ENCODE data around the gene CRYBG3.

CRYBG3 gene

DNA sequence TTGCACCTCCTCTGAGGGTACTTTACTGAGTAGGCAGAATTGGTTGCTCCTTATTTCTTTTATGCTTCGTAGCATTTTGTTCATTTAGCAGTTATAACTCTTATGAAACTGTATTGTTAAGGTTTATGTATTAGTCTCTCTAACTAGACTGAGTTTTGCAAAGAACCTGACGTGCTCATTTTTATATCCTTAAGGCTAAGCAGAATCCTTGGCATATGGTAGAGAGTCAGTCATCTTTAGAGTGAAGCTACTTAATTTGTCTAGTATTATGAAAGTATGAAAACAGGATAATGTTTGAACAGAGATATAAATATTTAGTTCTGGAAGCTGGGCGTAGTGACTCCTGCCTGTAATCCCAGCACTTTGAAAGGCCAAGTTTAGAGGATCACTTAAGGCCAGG is 20.1 kb downstream of the CRYBG3 start:
- Histone ChIP-seq H3K4me3 (ENCODE audit: low read depth in 1 of 2, low read length in 2 of 2) (no peak overlapping the region), H3K4me1 (ENCODE audit: insufficient read depth, low read length) (no peaks in the 10 kb centered on the region), H2AFZ (ENCODE audit: low read depth, low read length) (no peak overlapping the region), H3K27me3 (ENCODE audit: insufficient read depth, low read length, poor library complexity) (no peaks in the 10 kb centered on the region), H3K4me2 (ENCODE audit: insufficient read depth, low read length) (no peak overlapping the region), H3K9me3 (ENCODE audit: insufficient read depth, low read length, severe bottlenecking) (no peaks in the 10 kb centered on the region), H3K36me3 (ENCODE audit: insufficient read depth, low read length) (no peaks in the 10 kb centered on the region), H3K79me2 (ENCODE audit: insufficient read depth, low read length) (no peaks in the 10 kb centered on the region), H4K20me1 (ENCODE audit: insufficient read depth, low read length) (no peaks in the 10 kb centered on the region), H3K9ac (ENCODE audit: low read depth, low read length) (no peak overlapping the region), H3K27ac (ENCODE audit: low read length) (no peak overlapping the region)
- no peak for ATAC-seq (ENCODE audit: insufficient read depth, low read depth)
- TF ChIP-seq, protein P1, sequence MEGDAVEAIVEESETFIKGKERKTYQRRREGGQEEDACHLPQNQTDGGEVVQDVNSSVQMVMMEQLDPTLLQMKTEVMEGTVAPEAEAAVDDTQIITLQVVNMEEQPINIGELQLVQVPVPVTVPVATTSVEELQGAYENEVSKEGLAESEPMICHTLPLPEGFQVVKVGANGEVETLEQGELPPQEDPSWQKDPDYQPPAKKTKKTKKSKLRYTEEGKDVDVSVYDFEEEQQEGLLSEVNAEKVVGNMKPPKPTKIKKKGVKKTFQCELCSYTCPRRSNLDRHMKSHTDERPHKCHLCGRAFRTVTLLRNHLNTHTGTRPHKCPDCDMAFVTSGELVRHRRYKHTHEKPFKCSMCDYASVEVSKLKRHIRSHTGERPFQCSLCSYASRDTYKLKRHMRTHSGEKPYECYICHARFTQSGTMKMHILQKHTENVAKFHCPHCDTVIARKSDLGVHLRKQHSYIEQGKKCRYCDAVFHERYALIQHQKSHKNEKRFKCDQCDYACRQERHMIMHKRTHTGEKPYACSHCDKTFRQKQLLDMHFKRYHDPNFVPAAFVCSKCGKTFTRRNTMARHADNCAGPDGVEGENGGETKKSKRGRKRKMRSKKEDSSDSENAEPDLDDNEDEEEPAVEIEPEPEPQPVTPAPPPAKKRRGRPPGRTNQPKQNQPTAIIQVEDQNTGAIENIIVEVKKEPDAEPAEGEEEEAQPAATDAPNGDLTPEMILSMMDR (IDR thresholded peaks at IDR 0.05; ENCODE audit: borderline replicate concordance, extremely low read depth, low read length, poor library complexity, severe bottlenecking) = no peak
- TF ChIP-seq EZH2 (IDR thresholded peaks at IDR 0.05; ENCODE audit: borderline replicate concordance, low read depth, low read length, severe bottlenecking) = no peak
- DNase-seq = no peak

DNA sequence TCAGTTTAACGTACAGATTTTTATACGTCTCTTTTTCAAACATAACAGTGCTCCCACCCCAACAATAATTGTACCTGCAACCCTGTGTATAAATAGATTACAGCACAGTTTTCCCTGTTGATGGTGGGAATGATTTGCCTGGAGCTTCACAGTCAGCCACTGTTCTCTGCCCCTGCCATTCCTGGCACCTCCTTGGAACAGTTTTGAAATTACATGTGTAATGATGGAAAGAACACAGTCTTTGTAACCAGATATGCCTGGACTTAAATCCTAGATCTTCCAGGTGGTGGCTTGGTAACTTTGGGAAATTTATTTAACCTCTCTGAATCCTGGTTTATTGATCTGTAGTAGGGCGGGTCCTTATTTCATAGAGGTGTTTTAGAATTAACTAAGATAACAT is 27.0 kb downstream of the CRYBG3 start:
- H3K27me3 ChIP-seq (ENCODE audit: insufficient read depth, low read length, poor library complexity) = no peaks in the 10 kb centered on the region
- no peak for TF ChIP-seq EZH2 (IDR thresholded peaks at IDR 0.05; ENCODE audit: borderline replicate concordance, low read depth, low read length, severe bottlenecking)
- TF ChIP-seq, protein P1 (IDR thresholded peaks at IDR 0.05; ENCODE audit: borderline replicate concordance, extremely low read depth, low read length, poor library complexity, severe bottlenecking) = no peak
- H3K9ac ChIP-seq (ENCODE audit: low read depth, low read length) = no peak overlapping the region
- DNase-seq = no peak
- no peaks in the 10 kb centered on the region for H3K9me3 ChIP-seq (ENCODE audit: insufficient read depth, low read length, severe bottlenecking)
- no peaks in the 10 kb centered on the region for H3K79me2 ChIP-seq (ENCODE audit: insufficient read depth, low read length)
- H3K4me1 ChIP-seq (ENCODE audit: insufficient read depth, low read length) = no peaks in the 10 kb centered on the region
- H4K20me1 ChIP-seq (ENCODE audit: insufficient read depth, low read length) = no peaks in the 10 kb centered on the region
- no peak overlapping the region for H3K27ac ChIP-seq (ENCODE audit: low read length)
- no peaks in the 10 kb centered on the region for H3K36me3 ChIP-seq (ENCODE audit: insufficient read depth, low read length)
- H3K4me2 ChIP-seq (ENCODE audit: insufficient read depth, low read length) = no peak overlapping the region
- H2AFZ ChIP-seq (ENCODE audit: low read depth, low read length) = no peak overlapping the region
- no peak overlapping the region for H3K4me3 ChIP-seq (ENCODE audit: low read depth in 1 of 2, low read length in 2 of 2)
- no peak for ATAC-seq (ENCODE audit: insufficient read depth, low read depth)

DNA sequence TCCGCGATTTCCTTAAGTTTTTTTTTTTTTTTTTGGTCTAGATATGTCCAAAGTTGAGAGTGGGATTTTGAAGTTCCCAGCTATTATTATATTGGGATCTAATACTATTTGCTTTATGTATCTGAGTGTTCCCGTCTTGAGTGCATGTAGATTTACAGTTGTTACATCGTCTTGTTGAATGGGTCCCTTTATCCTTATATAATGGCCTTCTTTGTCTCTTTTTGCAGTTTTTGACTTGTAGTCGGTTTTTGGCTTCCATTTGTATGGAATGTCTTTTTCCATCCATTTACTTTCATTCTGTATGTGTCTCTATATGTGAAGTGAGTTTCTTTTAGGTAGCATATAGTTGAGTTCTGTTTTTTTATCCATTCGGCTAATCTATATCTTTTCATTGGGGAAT is 35.6 kb downstream of the CRYBG3 start:
- ATAC-seq (ENCODE audit: insufficient read depth, low read depth) (no peak), DNase-seq (no peak)
- H3K27ac ChIP-seq (ENCODE audit: low read length) = no peak overlapping the region
- H3K9me3 ChIP-seq (ENCODE audit: insufficient read depth, low read length, severe bottlenecking) = no peaks in the 10 kb centered on the region
- H4K20me1 ChIP-seq (ENCODE audit: insufficient read depth, low read length) = peaks cover 2% of the 10 kb centered on the region; the same call in 1 of the 2 replicates
- H3K9ac ChIP-seq (ENCODE audit: low read depth, low read length) = no peak overlapping the region
- H2AFZ ChIP-seq (ENCODE audit: low read depth, low read length) = no peak overlapping the region
- no peaks in the 10 kb centered on the region for H3K36me3 ChIP-seq (ENCODE audit: insufficient read depth, low read length)
- H3K4me1 ChIP-seq (ENCODE audit: insufficient read depth, low read length) = no peaks in the 10 kb centered on the region
- H3K79me2 ChIP-seq (ENCODE audit: insufficient read depth, low read length) = peaks cover 5% of the 10 kb centered on the region; the same call in 1 of the 2 replicates
- no peak overlapping the region for H3K4me2 ChIP-seq (ENCODE audit: insufficient read depth, low read length)
- no peak overlapping the region for H3K4me3 ChIP-seq (ENCODE audit: low read depth in 1 of 2, low read length in 2 of 2)
- H3K27me3 ChIP-seq (ENCODE audit: insufficient read depth, low read length, poor library complexity) = no peaks in the 10 kb centered on the region
- TF ChIP-seq, protein P1 (IDR thresholded peaks at IDR 0.05; ENCODE audit: borderline replicate concordance, extremely low read depth, low read length, poor library complexity, severe bottlenecking) = no peak
- no peak for TF ChIP-seq EZH2 (IDR thresholded peaks at IDR 0.05; ENCODE audit: borderline replicate concordance, low read depth, low read length, severe bottlenecking)

DNA sequence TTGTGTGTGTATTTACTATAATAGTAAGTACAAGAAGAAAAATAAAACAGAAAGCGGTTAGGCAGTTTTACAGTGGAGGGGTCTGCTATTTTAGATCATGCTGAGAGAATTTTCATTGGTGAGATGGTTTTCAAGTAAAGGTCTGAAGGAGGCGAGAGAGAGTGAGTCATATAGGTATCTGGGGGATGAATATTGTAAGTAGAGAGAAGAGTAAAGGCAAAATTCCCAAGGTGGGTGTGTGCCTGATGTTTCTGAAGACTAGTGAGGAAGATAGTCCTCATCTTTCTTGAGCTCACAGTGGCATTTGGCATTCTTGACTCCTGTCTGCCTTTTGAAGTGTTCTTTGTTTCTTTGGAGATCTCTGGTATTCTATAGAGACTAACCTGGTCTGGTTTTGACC is 38.6 kb downstream of the CRYBG3 start:
- Histone ChIP-seq H3K27ac (ENCODE audit: low read length) (no peak overlapping the region), H3K27me3 (ENCODE audit: insufficient read depth, low read length, poor library complexity) (no peaks in the 10 kb centered on the region), H3K9ac (ENCODE audit: low read depth, low read length) (no peak overlapping the region), H3K4me3 (ENCODE audit: low read depth in 1 of 2, low read length in 2 of 2) (no peak overlapping the region), H2AFZ (ENCODE audit: low read depth, low read length) (no peak overlapping the region), H3K79me2 (ENCODE audit: insufficient read depth, low read length) (peaks cover 5% of the 10 kb centered on the region; the same call in 1 of the 2 replicates), H4K20me1 (ENCODE audit: insufficient read depth, low read length) (peaks cover 2% of the 10 kb centered on the region; the same call in 1 of the 2 replicates), H3K4me1 (ENCODE audit: insufficient read depth, low read length) (no peaks in the 10 kb centered on the region), H3K36me3 (ENCODE audit: insufficient read depth, low read length) (no peaks in the 10 kb centered on the region), H3K4me2 (ENCODE audit: insufficient read depth, low read length) (no peak overlapping the region), H3K9me3 (ENCODE audit: insufficient read depth, low read length, severe bottlenecking) (no peaks in the 10 kb centered on the region)
- DNase-seq (no peak), ATAC-seq (ENCODE audit: insufficient read depth, low read depth) (no peak)
- TF ChIP-seq, protein P1 (IDR thresholded peaks at IDR 0.05; ENCODE audit: borderline replicate concordance, extremely low read depth, low read length, poor library complexity, severe bottlenecking) = no peak
- TF ChIP-seq EZH2 (IDR thresholded peaks at IDR 0.05; ENCODE audit: borderline replicate concordance, low read depth, low read length, severe bottlenecking) = no peak
